Measurements from ENCODE around the gene ID4.

GRCh38 chr6:19834858-19835257, 2.3 kb upstream of the ID4 start:
- TF ChIP-seq POLR2A (IDR thresholded peaks at IDR 0.05): no peak
- no peak for TF ChIP-seq CTCF (IDR thresholded peaks at IDR 0.05)

Data from ovary (tissue), 3 donors.